Measurements from ENCODE around the gene GABRA4.

The GABRA4 gene

DNA sequence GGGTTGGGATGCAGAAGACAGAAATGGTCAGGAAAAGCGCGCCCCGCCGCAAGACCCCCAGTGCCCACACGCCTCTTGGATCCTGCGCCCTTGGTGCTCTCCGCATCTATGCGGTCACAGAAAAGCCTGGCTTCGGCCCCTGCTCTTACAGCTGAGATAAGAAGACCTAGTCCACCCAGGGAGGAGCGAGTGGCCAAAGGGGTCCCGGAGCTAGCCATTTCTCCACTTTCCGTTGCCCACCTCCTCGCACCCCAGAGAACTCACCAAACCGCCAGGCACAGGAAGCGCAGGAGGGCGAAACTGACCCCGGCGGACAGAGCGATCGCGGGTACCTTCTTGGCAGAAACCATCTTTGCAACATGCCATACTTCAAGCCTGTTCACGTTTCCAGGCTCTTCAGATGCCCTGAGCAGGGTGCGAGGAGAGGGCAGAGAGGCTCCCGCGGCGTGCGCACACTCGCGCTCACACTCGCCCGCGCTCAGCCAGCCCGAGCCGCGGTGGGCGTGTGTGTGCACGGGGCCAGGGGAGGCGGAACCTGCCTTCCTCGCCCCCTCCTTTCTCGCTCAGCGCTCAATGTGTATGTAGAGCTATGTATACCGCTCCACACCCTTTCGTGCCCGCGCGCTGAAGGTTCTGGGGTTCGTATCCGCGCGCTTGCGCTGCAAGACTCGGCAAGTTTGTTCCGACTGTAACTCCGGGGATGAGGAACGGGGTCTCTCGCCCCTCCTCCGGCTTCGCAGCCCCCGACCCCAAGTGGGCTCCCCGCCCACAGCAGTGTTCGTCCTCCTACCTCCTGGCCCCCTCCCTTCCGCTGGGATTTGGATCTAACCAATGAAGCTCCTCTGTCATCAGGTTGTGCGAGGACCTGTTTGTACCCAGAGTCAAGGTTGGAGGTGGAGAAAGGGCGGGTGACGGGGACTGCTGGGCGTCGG lies at the start of gene GABRA4:
Gene GABRA4 (minus strand): TSS at position 507 of the 932 bp plus-strand sequence. CDS start 157 bp downstream, at position 350.
- DNase-seq, result no peak

DNA sequence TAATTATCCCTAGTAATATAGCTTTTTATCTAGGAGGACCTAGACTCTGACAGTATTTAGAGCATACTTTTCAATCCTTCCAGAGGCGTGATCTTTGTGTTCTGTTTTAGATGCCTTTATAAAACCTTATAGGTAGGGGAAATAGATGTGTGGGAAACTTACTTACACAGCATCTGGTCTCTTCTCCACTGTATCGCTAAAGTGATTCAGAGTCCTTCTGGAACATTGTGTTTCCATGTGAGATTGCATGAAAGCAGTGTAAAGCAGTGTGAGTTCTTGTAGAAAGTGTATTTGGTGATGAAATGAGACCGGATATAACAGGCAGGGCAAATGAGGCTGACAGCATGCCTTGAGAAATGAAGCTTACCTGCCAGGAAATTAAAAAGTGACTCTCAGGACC lies 47.4 kb upstream of the GABRA4 start:
- no peak for DNase-seq

DNA sequence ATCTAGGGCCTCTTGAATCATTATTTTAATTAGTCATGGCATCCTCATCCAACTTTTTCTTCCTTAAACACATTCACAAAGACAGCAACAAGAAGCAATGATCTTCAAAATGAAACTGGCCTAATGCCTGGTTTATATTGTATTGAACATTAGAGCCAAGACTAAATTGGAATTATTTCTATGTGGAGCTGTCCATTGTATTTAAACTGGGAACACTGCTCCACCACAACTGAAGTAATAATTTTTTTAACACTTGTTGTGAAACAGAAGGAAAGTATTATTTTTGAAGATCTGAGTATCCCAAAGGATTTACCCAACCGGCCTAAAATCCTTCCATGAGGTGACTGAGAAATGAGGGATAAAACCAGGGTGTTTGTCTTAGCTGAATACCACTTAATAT lies 44.9 kb upstream of the GABRA4 start:
- no peak for DNase-seq

DNA sequence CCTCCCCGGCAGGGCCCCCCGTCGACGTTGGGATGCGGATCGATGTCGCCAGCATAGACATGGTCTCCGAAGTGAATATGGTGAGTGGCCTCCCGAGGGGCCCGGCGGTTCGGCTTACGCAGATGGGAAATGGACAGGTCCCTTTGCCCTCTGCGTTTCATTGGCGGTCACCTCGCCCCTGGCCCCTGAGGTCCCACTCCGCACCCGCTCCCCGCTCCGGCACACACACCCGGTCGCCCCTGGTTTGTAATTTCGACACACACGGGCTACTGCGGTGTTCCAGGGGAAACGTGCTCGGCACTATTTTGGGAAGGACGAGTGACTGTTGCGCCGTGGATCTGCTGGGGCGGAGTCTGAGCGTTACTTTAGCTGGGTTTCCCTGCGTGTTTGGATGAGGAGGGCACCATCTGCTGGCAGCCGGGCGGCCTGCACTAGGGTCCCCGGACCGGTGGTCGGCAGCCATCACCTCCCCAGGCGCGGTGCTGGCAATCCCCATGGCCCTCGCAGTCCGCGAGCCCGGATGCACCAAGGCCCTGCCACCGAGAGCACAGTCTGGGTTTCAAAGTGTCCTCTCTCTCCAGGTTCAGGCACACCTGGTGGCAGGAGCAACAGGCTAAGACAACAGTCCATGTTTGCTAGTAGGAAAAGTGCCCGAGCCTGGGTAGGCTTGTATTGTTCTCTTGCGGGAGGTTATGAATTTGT lies 39.2 kb upstream of the GABRA4 start:
- DNase-seq, result peak in 2 of 3 experiments; percentile 53 to 68

DNA sequence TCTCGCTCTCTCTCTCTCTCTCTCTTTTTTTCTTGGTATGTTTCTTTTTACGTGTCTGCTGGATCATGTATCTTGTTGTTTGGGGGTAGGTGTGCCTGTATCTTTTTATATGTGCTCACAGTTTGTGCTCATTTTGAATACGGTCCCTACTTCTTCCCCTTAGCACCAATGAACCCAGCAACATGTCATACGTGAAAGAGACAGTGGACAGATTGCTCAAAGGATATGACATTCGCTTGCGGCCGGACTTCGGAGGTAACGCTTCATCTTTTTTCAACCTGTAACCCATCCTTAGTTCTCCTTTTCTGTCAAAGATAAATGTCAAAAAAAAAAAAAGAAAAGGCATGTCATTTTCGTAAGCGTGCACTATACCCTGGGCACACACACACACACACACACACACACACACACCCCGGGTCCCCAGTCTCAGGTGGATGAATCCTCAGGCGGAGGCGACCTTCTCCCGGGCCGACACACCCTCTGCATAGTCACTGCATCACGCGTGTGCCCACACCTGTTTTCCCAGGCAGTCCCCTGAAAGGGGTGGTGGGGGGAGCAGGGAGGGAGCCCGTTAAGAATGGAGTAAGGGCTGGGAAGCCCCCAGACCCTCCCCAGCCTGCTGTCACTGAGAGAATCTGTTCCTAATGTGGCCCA lies 38.5 kb upstream of the GABRA4 start:
- no peak for DNase-seq

DNA sequence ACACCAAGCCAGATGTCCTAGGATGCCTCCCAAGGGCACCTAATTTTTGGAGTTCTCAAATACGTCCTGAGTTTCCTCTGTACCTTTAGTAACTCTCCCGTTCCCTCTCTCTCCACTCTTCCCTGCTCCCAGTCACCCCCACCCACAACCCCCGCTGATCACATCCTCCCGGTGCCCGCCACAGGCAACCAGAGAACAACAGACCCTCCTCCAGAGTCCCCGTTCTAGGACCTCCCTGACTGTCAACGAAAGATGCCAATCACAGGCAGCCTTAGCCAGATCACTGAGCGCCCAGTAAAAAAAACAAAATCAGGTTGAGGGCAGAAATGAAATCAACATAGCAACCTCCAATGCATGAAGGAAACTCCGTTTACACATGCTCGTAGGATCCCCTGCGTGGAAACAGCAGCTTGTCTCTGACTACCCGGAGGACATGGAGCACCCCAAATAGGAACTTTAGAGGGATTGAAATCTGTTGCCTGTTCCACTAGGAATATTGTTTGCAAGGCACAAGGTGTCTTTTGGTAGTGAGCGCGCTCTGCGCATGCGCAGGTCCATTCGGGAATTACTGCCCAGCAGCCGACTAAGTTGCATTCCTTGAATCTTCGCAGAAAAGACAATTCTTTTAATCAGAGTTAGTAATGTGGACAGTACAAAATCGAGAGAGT lies 37.8 kb upstream of the GABRA4 start, which contains the start of gene GABRB1:
Gene GABRB1 (plus strand): TSS at position 557 of the 668 bp plus-strand sequence.
- no peak for DNase-seq

DNA sequence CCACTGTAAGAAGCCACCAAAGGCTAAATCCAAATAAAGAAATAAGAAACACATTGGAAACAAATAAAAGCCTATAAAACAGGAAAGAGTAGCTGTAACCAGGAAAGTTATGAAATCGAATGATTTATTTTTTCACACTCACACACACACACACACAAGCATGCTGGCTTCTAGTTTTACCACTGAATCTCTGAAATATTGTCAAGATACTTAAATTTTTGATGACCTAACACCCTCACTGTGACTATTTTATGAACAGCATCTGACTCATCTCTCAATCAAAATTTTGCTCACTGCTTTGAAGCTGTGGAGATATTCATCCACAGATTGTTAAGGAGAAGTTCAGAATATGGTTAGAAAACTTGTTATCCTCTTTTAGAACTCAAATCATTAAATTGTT lies 24.1 kb upstream of the GABRA4 start:
- DNase-seq, result no peak

DNA sequence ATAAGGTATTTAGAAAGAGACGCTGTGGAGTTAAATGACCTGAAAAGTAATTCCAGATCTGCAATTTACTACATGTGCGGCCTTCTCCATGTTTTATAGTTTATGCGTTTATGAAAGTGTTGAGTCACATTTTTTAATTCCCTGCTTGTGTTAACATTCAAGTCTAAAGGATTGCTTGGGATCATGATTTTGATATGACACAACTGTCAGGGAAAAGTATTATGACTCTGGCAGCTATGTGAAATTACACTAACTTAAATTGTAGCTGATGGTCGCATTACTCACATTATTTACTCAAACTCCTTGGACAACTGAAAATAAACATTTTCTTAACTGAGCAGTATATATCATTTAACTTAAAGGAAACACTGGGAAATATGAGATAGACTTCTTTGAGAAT lies 23.7 kb upstream of the GABRA4 start:
- no peak for DNase-seq

DNA sequence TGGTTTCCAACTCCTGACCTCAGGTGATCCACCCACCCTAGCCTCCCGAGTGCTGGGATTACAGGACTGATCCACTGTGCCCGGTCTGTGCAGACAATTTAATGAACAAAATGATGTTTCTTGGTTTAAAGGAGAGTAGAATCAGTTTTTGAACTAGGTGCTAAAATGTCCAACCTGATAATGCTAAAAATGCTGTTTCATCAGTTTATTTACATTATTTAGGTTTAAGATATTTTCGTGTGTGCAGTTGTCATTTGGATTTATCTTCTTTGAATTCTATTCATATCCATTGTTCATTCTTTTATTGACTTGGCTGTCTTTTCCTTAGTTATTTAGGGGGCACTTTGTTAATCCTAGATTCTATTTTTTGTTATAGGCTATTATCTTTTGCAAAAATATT lies 20.0 kb upstream of the GABRA4 start:
- no peak for DNase-seq

DNA sequence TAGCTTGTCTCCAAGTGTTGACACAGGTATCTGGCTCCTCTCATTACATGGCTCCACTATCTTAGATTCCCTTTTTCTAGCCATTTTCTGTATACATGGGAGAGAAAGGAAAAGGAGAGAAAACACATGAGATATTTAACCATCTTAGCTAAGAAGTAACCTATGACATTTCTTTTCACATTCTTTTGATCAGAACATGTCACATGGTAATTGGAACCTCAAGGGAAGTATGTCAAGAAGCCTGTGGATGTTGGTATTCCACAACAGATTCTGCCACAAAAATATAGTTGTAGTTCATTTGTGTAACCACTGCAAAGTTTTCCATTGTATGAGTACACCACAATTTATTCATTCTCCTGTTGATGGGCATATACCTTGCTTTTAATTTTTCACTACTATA lies 19.3 kb upstream of the GABRA4 start:
- no peak for DNase-seq

DNA sequence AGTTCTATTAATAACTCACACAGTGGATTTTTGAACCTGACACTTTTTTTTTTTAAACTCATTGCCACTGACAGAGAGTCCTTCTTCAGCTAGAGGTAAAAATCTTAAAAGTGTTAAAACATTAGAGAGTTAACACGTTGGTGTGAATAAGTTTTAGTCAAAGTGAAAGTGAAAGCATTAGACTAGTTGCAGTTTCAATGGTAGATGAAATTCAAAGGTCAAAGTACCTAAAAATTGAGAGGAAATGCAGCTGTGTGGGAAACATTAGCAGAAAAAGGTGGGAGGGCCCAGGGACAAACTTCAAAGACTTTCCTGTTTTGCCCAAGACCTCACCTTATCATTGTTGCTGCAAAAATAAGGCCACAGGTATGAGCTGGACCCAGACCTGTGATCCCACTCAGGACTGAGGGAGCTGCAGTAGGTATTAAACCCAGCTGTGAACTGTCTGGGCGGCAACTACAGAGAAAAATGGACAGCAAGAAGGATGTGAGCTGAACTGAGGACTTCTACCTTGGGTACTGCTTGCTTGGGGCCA lies 17.6 kb upstream of the GABRA4 start:
- no peak for DNase-seq

DNA sequence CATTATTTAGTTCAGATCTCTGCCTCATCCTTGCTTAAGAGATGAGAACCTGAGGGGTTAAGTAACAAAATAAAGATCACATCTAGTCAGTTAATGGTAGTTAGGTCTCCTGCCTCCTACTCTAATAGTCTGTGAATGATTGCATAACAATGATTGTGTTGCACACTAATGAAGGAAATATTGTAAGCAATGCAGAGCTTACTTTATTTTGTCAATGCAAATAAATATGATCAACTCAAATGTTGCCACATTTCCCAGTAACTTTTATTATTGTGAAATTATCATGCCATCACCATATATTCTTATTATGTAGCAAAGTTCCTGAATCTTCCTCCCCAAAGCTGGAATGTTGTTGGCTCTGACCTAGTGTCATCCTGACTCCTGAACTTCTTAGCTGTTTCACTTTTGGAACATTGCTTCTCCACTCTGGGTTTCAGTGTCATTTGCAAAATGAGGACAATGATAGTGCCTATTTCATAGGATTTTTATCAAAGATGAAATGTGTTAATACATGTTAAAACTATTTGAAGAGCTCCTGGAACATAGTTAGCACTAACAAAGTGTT lies 17.0 kb upstream of the GABRA4 start:
- DNase-seq, result no peak

DNA sequence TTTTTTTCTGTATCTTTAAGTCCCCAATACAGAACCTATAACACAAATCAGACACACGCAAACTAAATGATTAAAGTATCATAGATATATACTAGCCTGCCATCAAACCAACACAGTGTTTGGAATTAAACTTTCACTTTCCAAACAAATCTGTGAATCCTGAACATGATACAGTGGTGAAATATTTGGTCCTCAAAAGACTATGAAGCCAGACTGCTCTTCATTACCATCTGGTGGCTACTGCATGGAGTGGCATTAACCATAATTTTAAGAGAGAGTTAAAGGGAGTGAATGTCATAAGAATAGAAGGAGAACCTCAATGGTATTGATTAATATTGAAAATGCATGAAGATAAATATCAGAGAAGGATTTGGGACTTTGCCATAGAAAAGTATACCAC lies 9.2 kb upstream of the GABRA4 start:
- peak in 1 of 3 experiments; percentile 39 for DNase-seq

DNA sequence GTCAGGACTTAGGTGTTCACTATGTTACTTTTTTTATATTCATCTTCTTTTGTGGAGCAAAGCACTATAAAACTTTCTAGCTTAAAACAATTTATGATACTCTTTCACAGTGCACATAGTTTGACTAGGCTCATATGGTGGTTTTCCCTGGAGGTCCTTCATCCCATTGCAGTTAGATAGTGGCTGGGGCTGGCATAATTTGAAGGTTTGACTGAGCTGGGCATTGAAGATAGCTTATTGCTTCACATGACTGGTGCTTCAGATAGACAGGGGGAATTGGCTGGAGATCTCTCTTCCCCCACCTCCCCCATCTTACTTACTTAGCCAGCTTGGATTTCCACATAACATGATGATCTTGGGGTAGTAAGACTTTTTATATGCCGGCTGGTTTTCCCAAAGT lies 7.0 kb upstream of the GABRA4 start:
- no peak for DNase-seq

DNA sequence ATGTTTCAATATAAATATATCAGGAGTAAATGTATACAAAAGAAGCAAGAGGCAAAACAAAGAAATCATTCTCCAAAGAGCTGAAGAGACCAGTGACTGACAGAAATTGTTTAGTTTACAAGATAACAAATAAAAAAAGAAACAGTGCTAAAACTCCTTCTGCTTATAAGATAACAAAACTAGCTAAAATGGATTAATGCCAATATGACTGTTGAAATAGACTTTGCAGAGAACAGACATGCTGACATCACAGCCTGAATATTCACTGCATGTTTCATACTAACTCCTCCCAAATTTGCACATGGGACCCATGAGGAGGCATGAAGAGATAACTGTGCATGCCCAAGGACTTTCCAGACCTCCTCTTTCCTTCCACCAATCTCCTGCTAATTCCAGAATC lies 6.2 kb upstream of the GABRA4 start:
- no peak for DNase-seq

DNA sequence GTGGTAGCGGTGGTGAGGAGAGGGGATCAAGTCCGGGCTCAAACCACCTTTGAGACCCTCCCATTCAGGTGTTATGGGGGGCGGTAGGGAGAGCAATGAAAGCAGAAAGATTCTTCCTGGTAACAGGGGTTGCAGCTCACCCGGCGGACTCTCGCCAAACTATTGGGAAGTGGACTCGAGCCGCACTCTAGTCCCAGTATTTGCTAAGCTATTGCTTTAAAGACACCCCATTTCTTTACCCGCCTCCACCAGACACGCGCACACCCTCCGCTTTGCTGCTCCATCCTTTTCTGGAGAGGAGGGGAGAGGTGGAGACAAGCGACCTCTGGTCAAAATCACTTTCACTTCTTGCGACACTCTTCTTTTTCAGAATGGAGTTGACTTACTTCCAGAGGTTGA lies 625 bp upstream of the GABRA4 start:
- DNase-seq, result no peak

DNA sequence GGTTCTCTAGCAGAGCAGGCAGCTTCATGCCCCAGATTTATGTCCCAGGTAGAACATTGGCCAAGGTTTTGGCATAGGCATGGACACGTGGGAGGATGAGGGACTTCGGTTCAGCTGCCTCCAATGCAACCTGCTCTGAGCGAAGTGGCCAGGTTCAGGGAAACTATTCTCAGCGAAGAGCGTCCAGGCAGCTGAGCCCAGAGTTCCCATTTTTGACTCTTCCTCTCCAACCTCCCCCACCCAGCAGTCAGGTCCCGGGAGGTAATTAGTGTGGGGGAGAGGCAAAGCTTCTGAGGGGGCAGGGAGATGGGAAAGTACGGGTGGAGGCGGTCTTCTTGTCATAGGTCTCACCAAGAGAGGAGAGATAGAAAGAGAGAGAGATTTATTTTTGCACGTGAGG lies 1.0 kb downstream of the GABRA4 start:
- no peak for DNase-seq

DNA sequence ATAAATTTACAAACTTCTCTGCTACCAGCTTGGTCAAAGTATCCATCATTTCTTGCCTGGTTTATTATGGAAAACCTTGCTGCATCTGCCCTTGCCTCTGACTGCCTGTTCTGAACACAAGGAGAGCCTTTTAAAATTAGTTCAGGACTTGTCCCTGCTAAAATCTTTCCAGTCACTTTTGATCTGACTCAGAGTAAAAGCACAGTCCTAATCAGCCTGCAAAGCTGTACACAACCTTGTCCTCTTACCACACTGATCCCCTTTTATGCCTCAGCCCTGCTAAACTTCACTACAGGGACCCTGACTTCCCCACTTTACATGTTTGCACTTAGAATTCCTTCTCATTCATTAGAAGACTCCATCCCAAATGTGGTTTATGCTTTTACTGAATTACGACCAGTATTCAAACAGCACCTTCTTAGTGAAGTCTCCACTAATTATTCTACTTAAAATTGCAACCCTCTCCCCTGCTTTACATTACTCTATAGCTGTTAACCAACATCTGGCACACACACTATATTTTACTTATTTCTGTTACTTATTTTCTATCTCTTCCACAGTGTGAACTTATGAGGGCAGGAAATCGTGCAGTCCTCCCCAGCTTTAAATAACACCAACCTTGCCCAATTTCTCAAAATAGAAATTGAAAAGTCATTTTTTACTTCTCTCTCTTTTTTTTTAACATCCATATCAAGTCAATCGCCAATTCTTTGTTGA lies 6.3 kb downstream of the GABRA4 start:
- DNase-seq, result no peak

DNA sequence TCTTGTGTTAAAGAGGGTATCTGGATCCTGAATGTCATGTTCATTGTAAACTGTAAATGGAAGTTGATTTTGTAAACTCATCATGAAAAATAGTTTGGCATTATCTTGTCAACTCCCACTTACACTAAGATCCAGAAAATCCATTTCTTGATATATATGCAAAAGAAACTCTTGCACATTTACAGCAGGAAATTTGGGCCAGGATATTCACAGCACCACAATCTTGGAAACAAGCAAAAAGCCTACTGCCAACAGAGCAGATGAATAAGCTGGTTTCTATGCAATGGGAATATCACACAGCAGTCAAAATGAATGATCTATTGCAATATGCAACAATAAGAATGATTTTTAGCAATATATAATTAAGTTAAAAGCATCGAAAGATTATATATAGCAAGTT lies 8.6 kb downstream of the GABRA4 start:
- no peak for DNase-seq

DNA sequence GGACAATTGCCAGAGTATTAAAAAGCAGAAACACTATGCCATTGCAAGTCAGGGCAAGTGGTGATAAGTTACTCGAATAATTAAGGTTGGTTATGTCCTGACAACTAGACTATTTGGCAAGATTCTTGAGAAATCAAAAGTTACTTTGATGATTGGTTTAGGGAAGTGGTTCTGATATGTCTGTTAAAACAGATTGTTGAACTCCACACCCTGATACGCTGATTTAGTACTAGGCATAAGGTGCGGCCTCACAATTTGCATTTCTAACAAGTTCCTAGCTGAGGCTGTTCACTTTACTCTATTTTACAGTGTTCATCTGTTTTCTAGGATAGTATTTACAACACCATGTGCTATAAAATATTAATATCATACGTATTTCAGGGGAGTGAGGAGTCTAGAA lies 12.5 kb downstream of the GABRA4 start:
- no peak for DNase-seq

DNA sequence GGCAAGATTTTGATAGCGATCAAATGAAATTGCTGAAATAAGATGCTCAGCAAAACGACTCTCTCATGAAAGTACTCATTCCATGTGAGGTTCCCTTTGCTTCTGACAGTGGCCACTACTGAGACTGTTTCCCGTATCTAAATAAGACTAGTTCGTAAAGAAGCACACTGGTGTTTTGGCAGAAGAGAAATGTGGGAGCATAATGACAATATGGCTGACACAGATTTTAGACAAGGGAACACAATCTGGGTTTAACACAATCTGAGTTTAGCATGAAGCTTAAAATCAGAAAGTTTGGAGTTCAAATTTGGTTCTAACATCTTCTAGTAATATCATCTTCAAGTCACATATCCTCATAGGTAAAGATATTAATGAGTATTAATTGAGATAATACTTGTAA lies 13.7 kb downstream of the GABRA4 start:
- DNase-seq, result no peak

DNA sequence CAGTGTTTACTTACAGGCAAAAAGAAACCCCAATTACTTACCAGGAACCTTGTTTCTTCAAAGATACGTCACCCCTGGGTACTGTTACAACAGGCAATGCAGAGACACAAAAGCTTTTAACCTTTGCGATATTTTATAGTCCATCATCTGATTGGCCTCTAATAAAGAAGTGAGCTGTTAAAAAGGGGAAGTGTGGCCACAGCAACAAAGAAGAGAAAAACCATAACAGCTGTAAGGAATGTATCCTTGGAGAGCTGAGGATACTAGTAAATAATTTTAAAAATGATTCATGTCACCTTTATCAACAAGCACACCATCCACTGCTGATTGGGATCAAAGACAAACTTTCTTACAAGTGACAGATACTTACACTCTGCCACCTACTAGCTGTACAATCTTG lies 14.1 kb downstream of the GABRA4 start:
- no peak for DNase-seq
